ENCODE results near the gene CTRB1. TPM values are rescaled to one million over a fixed set of nuclear protein-coding genes. Genes with fewer than 3 reads are reported as not detected.

The CTRB1 gene
- total RNA-seq, 2 donors from 2014 or later, result 19.1 TPM; not detected in 1

GRCh38 chr16:75252946-75253911, 34.4 kb downstream of the CTRB1 start:
- Histone ChIP-seq H3K27ac (peak overlapping the region; percentile 66), H3K4me1 (peaks cover 31% of the 10 kb centered on the region), H3K9ac (ENCODE audit: low read depth in 2 of 2, low read length in 2 of 2) (peak overlapping the region in 1 of 2 donors; percentile 77), H3K9me3 (no peaks in the 10 kb centered on the region), H3K4me3 (no peak overlapping the region), H3K36me3 (no peaks in the 10 kb centered on the region), H3K27me3 (peaks cover 4% of the 10 kb centered on the region)
- DNase-seq, result no peak
- TF ChIP-seq CTCF (IDR thresholded peaks at IDR 0.05), result no peak
- intact Hi-C loops (cut with DNase I), result no loop called here

- no peak for TF ChIP-seq CTCF (IDR thresholded peaks at IDR 0.05)
- Histone ChIP-seq H3K4me1 (peaks cover 19% of the 10 kb centered on the region), H3K9ac (ENCODE audit: low read depth in 2 of 2, low read length in 2 of 2) (no peak overlapping the region), H3K36me3 (no peaks in the 10 kb centered on the region), H3K9me3 (no peaks in the 10 kb centered on the region), H3K27me3 (peaks cover 4% of the 10 kb centered on the region), H3K4me3 (no peak overlapping the region), H3K27ac (no peak overlapping the region)
- DNase-seq, result peak; percentile 76
- intact Hi-C loops (cut with DNase I), result no loop called here
These were observed 35.6 kb downstream of the CTRB1 start for GRCh38 chr16:75254359-75254837.

GRCh38 chr16:75256059-75256571, 37.3 kb downstream of the CTRB1 start:
- intact Hi-C loops (cut with DNase I), result no loop called here
- no peak for DNase-seq
- Histone ChIP-seq H3K9ac (ENCODE audit: low read depth in 2 of 2, low read length in 2 of 2) (peak overlapping the region in 1 of 2 donors; percentile 40), H3K27me3 (no peaks in the 10 kb centered on the region), H3K27ac (no peak overlapping the region), H3K9me3 (no peaks in the 10 kb centered on the region), H3K4me1 (peaks cover 14% of the 10 kb centered on the region), H3K36me3 (no peaks in the 10 kb centered on the region), H3K4me3 (no peak overlapping the region)
- no peak for TF ChIP-seq CTCF (IDR thresholded peaks at IDR 0.05)

- TF ChIP-seq CTCF (IDR thresholded peaks at IDR 0.05), result no peak
These were observed 38.0 kb downstream of the CTRB1 start for GRCh38 chr16:75256696-75257343.

More at GRCh38 chr16:75256696-75257343, 38.0 kb downstream of the CTRB1 start:
- DNase-seq, result no peak
- Histone ChIP-seq H3K27ac (no peak overlapping the region), H3K4me3 (no peak overlapping the region), H3K4me1 (peaks cover 15% of the 10 kb centered on the region), H3K9ac (ENCODE audit: low read depth in 2 of 2, low read length in 2 of 2) (peak overlapping the region in 1 of 2 donors; percentile 40), H3K27me3 (no peaks in the 10 kb centered on the region), H3K9me3 (no peaks in the 10 kb centered on the region), H3K36me3 (no peaks in the 10 kb centered on the region)
- intact Hi-C loops (cut with DNase I), result no loop called here

Measured in colonic mucosa (tissue), 4 donors.